Omental fat pad (tissue), 4 donors: Measurements from ENCODE around the gene ANKRD13C. TPM values are rescaled to one million over a fixed set of nuclear protein-coding genes. Genes with fewer than 3 reads are reported as not detected.
"Not testable (repeated sequence)": the region's sequence is repeated elsewhere in the genome, so short reads cannot be mapped to it uniquely, and the experiment has no call there.

ENCODE experiments used
- ATAC-seq: fragments of 150-250 bp; one replicate; pipeline ENCODE4 v1.9.1; 2016; ENCODE audit warnings: mild to moderate bottlenecking, moderate library complexity; ENCODE audit not compliant: low FRiP score
- DNase-seq: peaks from one replicate; pipeline ENCODE4 v3.0.0-alpha.2; 2019; ENCODE audit warnings: low spot score
- CTCF ChIP-seq, 3 donors: fragments of 450-650 bp; IDR thresholded peaks; one replicate each; pipeline ENCODE4 v1.5.1; 2016 to 2017; ENCODE audit warnings: antibody characterized with exemption in 3 of 3, mild to moderate bottlenecking in 3 of 3, moderate library complexity in 2 of 3
- total RNA-seq, 4 donors: library from RNA; depleted of rRNA; stranded (reverse); fragments of >200 nt; gene quantifications; one replicate each; pipeline ENCODE4 v1.1.0, GENCODE V29; 2016

The ANKRD13C gene
- total RNA-seq, 4 donors from 2014 or later = 19.5 to 29.0 (median 22.5) TPM

GRCh38 chr1:70376196-70376595 is 21.7 kb upstream of the ANKRD13C start:
- ATAC-seq (no peak), DNase-seq (no peak)
- no peak for TF ChIP-seq CTCF (IDR thresholded peaks at IDR 0.05)

GRCh38 chr1:70373580-70373979 is 19.1 kb upstream of the ANKRD13C start:
- not testable (repeated sequence) for ATAC-seq, DNase-seq

- no peak for ATAC-seq
- no peak for DNase-seq
- TF ChIP-seq CTCF (IDR thresholded peaks at IDR 0.05) = no peak
Measured at GRCh38 chr1:70372426-70372825, 17.9 kb upstream of the ANKRD13C start.

GRCh38 chr1:70371586-70371985 is 17.1 kb upstream of the ANKRD13C start:
- not testable (repeated sequence) for DNase-seq, ATAC-seq

GRCh38 chr1:70367397-70367796 is 12.9 kb upstream of the ANKRD13C start:
- not testable (repeated sequence) for ATAC-seq, DNase-seq

GRCh38 chr1:70366997-70367396 is 12.5 kb upstream of the ANKRD13C start:
- not testable (repeated sequence) for DNase-seq, ATAC-seq

GRCh38 chr1:70366425-70366952 is 12.0 kb upstream of the ANKRD13C start:
- DNase-seq, ATAC-seq: not testable (repeated sequence)

- no peak for ATAC-seq
- TF ChIP-seq CTCF (IDR thresholded peaks at IDR 0.05) = no peak
- DNase-seq = no peak
Measured at GRCh38 chr1:70364439-70364838, 9.9 kb upstream of the ANKRD13C start.

GRCh38 chr1:70361727-70362398 is 7.3 kb upstream of the ANKRD13C start:
- no peak for TF ChIP-seq CTCF (IDR thresholded peaks at IDR 0.05)
- no peak for ATAC-seq
- no peak for DNase-seq

- ATAC-seq (no peak), DNase-seq (no peak)
- TF ChIP-seq CTCF (IDR thresholded peaks at IDR 0.05) = no peak
Measured at GRCh38 chr1:70360321-70360720, 5.8 kb upstream of the ANKRD13C start.
